HepG2 (cell line): ENCODE results near the gene INAFM1. TPM values are rescaled to one million over a fixed set of nuclear protein-coding genes. Genes with fewer than 3 reads are reported as not detected.

Source experiments
- ATAC-seq: fragments of 200-7000 bp; cut with Tn5 transposase; 3 replicates; pipeline ENCODE4 v1.9.1; 2020; ENCODE audit warnings: mild to moderate bottlenecking, moderate library complexity
- BruUV-seq: library from RNA; stranded (reverse); fragments of 400-500 nt; replicated peaks from 2 replicates; lab custom pipeline; 2021; lab: Mats Ljungman, UMichigan
- CTCF ChIA-PET: fragments of 300-600 bp; formaldehyde crosslinking; extraction: SDS; loops from one replicate; lab custom pipeline; 2021; ENCODE audit warnings: low total read pairs, inconsistent platforms, low intra/inter-chr PET ratio; lab: Yijun Ruan, JAX
- POLR2A ChIA-PET: fragments of 350-600 bp; sonication (Branson Sonifier 250); formaldehyde crosslinking; loops from one replicate; lab custom pipeline; 2020; ENCODE audit warnings: antibody characterized with exemption, inconsistent platforms; lab: Yijun Ruan, JAX
- DNase-seq: peaks from one replicate; pipeline ENCODE4 v3.0.0-alpha.2; 2015; ENCODE audit warnings: low spot score
- FAIRE-seq: peaks from 3 replicates; lab custom pipeline; 2011; peaks lifted over from hg19 to GRCh38; lab: Jason Lieb, UNC
- H2AFZ ChIP-seq: one replicate; pipeline ENCODE4 v1.6.1; 2011; ENCODE audit warnings: low read length, inconsistent platforms
- H3K27ac ChIP-seq: fragments of 300-600 bp; 3 replicates; pipeline ENCODE4 v1.8.0; 2011; ENCODE audit warnings: mixed run types, mild to moderate bottlenecking, mixed read lengths, low read length, inconsistent platforms; ENCODE audit not compliant: insufficient read depth; ENCODE audit errors: extremely low read length
- H3K27me3 ChIP-seq, 2 experiments: fragments of 200-600 bp in 1 of 2; 2 replicates in 1 of 2; 3 replicates in 1 of 2; pipeline versions ENCODE4 v1.6.0 to v1.8.0; 2011; ENCODE audit warnings: low read length in 2 of 2, mild to moderate bottlenecking in 2 of 2, moderate library complexity in 2 of 2, inconsistent platforms in 1 of 2; ENCODE audit not compliant: insufficient read depth in 2 of 2, control insufficient read depth in 1 of 2
- H3K36me3 ChIP-seq, 2 experiments: fragments of 200-600 bp in 1 of 2; replicated peaks in 1 of 2; 2 replicates in 1 of 2; 3 replicates in 1 of 2; pipeline versions ENCODE4 v1.5.1 to v1.8.0; 2011; ENCODE audit warnings: low read length in 2 of 2, inconsistent platforms in 1 of 2; ENCODE audit not compliant: insufficient read depth in 2 of 2, control insufficient read depth in 1 of 2
- H3K4me1 ChIP-seq: 2 replicates; pipeline ENCODE4 v1.5.1; 2012; ENCODE audit warnings: low read length, inconsistent platforms; ENCODE audit not compliant: insufficient read depth
- H3K4me2 ChIP-seq: 2 replicates; pipeline ENCODE4 v1.6.0; 2011; ENCODE audit warnings: low read depth, low read length, inconsistent platforms
- H3K4me3 ChIP-seq, 3 experiments: fragments of 200-600 bp in 1 of 3; sonication (generic), shearing (Covaris generic) in 1 of 3; replicated peaks in 1 of 3; 2 replicates each; pipeline ENCODE4 v1.5.1; 2011 to 2016; ENCODE audit warnings: low read length in 3 of 3, inconsistent platforms in 2 of 3, low read depth in 2 of 3, mild to moderate bottlenecking in 2 of 3, control low read depth in 1 of 3, mixed read lengths in 1 of 3; ENCODE audit not compliant: insufficient read depth in 1 of 3
- H3K79me2 ChIP-seq: one replicate; pipeline ENCODE4 v1.6.1; 2011; ENCODE audit warnings: low read length, inconsistent platforms; ENCODE audit not compliant: insufficient read depth
- H3K9ac ChIP-seq: 2 replicates; pipeline ENCODE4 v1.6.0; 2011; ENCODE audit warnings: mild to moderate bottlenecking, low read depth, low read length, inconsistent platforms; ENCODE audit not compliant: insufficient read depth
- H3K9me3 ChIP-seq: 2 replicates; pipeline ENCODE4 v1.5.1; 2012; ENCODE audit warnings: mild to moderate bottlenecking, low read length
- H4K20me1 ChIP-seq: 2 replicates; pipeline ENCODE4 v1.6.0; 2011; ENCODE audit warnings: inconsistent platforms, mild to moderate bottlenecking, low read length, moderate library complexity; ENCODE audit not compliant: insufficient read depth
- ARID4A ChIP-seq: sonication (generic); formaldehyde crosslinking; IDR thresholded peaks from 2 replicates; pipeline ENCODE4 v1.5.0; 2020; ENCODE audit warnings: mild to moderate bottlenecking, missing genetic modification reagents, borderline replicate concordance
- ARNT2 ChIP-seq: sonication (generic); formaldehyde crosslinking; IDR thresholded peaks from 2 replicates; pipeline ENCODE4 v1.8.0; 2022; ENCODE audit warnings: mild to moderate bottlenecking, low read depth, missing genetic modification reagents, moderate library complexity
- HMG20A ChIP-seq: IDR thresholded peaks from 2 replicates; pipeline ENCODE4 v1.6.1; 2016; ENCODE audit warnings: borderline replicate concordance
- MXI1 ChIP-seq: IDR thresholded peaks from 3 replicates; pipeline ENCODE4 v1.6.1; 2012; ENCODE audit warnings: low read depth, low read length, inconsistent platforms, borderline replicate concordance
- ZFYVE20 ChIP-seq: sonication (generic); formaldehyde crosslinking; IDR thresholded peaks from 2 replicates; pipeline ENCODE4 v1.8.0; 2023; ENCODE audit warnings: low read depth, mild to moderate bottlenecking, moderate library complexity, missing genetic modification reagents, borderline replicate concordance
- ZNF773 ChIP-seq: sonication (generic); formaldehyde crosslinking; IDR thresholded peaks from 2 replicates; pipeline ENCODE4 v1.4.0; 2020; ENCODE audit warnings: missing genetic modification reagents, borderline replicate concordance
- whole genome bisulfite sequencing: methylation state at CpG from one replicate; pipeline ENCODE4 v1.1.6; 2017; ENCODE audit warnings: low lambda C conversion rate; 5-methylcytosine and 5-hydroxymethylcytosine counted together
- in situ Hi-C: cut with HindIII; loops from 2 replicates; pipeline ENCODE4 v1.10.0; 2017; ENCODE audit warnings: low pct_unique_long_range_greater_than_20kb; ENCODE audit not compliant: extremely low pct_ligation_motif_present
- intact Hi-C: fragments of 100-400 bp; cut with micrococcal nuclease; formaldehyde crosslinking; loops from one replicate; pipeline ENCODE4 v1.10.0; 2022; ENCODE audit not compliant: unreplicated experiment
- polyA plus RNA-seq, 8 experiments: library from polyadenylated mRNA; depleted of rRNA in 3 of 8; stranded (reverse) in 7 of 8; unstranded in 1 of 8; fragments of >200 nt; fragmentation: Illumina TruSeq in 4 of 8; extraction: Trizol in 4 of 8; gene quantifications; 2 replicates each; pipeline versions ENCODE4 v1.2.1 to v1.2.3, GENCODE V29; 2011 to 2016; ENCODE audit warnings: low read depth in 4 of 8, missing spikeins in 1 of 8, mixed read lengths in 1 of 8; ENCODE audit not compliant: insufficient read depth in 1 of 8
- total RNA-seq, 5 experiments: library from RNA; depleted of rRNA; stranded (reverse); fragments of >200 nt; fragmentation: Illumina TruSeq; extraction: Trizol; gene quantifications; 2 replicates each; pipeline ENCODE4 v1.2.3, GENCODE V29; 2016; ENCODE audit warnings: low read depth in 1 of 5
- TF ChIP-seq, protein P1 (sequence below): IDR thresholded peaks from 2 replicates; pipeline ENCODE4 v1.6.1; 2016; ENCODE audit warnings: mild to moderate bottlenecking, missing biosample characterization, missing genetic modification reagents
- TF ChIP-seq, protein P2 (sequence below): sonication (generic); formaldehyde crosslinking; IDR thresholded peaks from 2 replicates; pipeline ENCODE4 v1.5.0; 2020; ENCODE audit warnings: mild to moderate bottlenecking, missing genetic modification reagents
- TF ChIP-seq, protein P3 (sequence below): sonication (generic); formaldehyde crosslinking; IDR thresholded peaks from 2 replicates; pipeline ENCODE4 v1.4.0; 2020; ENCODE audit warnings: missing genetic modification reagents, mild to moderate bottlenecking, borderline replicate concordance
- TF ChIP-seq, protein P4 (sequence below): sonication (generic); formaldehyde crosslinking; IDR thresholded peaks from 2 replicates; pipeline ENCODE4 v1.4.0; 2020; ENCODE audit warnings: mild to moderate bottlenecking, missing genetic modification reagents

Gene INAFM1
- total and polyA plus RNA-seq, 2 of the 13 experiments (the other 11 are each of a cell fraction or from before 2014, with no cell fraction given): 0.88 to 1.9 TPM

DNA sequence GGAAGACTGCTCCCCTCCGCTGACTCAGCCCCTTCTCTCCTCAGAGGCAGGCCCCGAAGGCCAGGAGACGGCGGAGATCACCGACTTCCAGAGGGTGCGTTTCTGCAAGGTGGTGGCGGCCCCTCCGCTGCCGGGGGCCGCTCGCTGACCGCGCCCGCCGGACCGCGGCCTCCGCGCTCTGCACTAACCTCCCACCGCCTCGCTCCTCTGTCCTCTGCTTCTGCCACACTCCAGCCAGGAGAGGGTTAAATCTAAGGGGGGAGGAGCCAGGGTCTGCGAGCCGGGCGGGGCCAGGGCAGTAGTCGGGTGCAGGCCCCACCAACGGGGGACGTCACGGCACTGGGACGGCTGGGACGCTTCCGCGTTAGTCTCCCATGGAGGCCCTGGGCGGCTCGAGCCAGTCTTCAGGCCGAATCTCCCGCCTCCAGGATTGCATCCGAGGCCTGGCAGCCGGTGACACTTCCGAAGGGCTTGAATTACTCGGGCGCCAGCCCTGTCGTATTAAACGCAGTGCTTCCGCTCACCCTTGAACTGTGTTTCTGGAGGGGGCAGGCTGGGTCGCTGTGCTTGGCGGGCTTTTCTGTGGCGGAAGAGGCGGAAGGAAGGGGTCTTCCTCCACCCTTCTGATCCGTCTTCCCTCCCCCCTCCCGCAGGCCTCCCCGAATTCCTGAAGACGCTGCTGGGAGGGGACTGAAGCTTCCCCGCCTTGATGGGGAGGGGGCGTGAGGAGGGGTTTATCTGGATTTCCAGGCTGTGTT lies 1.2 kb upstream of the INAFM1 start:
- in situ Hi-C loops: no loop called here
- Histone ChIP-seq H3K9me3 (no peaks in the 10 kb centered on the region), H3K79me2 (no peaks in the 10 kb centered on the region), H3K27ac (peak overlapping the region; percentile 98), H3K4me3 (peak overlapping the region; percentile 73 to 85 (median 75)), H4K20me1 (peaks cover 3% of the 10 kb centered on the region; the same call in 1 of the 2 replicates), H2AFZ (no peak overlapping the region), H3K4me1 (peaks cover 24% of the 10 kb centered on the region), H3K36me3 (peaks cover 5 to 10% of the 10 kb centered on the region in 2 experiments; a peak in 3 of 5 replicates), H3K4me2 (peak overlapping the region; percentile 96), H3K9ac (peak overlapping the region; percentile 84), H3K27me3 (no peaks in the 10 kb centered on the region)
- FAIRE-seq (peak; percentile 12), ATAC-seq (peak; percentile 89), DNase-seq (peak; percentile 84)
- BruUV-seq: TSS peak; percentile 79
- ChIA-PET POLR2A (interaction anchor here (0.6 to 2.3 kb wide), 10 partner anchors 8 to 160 kb away, joined by 3 to 57 read pairs (median 4); partner anchors contain the start of genes CCDC9 and ZC3H4), CTCF (no interaction called here)
- WGBS: 0% methylated on average over 11 of the region's 54 CpGs
- intact Hi-C loops: loop anchor here (1.0 kb wide), 1 partner anchor 16 kb away; no protein-coding TSS in a partner anchor
- TF ChIP-seq ZFYVE20 (CRISPR knock-in tag): no peak
- TF ChIP-seq HMG20A (CRISPR knock-in tag): no peak
- TF ChIP-seq, protein P1, sequence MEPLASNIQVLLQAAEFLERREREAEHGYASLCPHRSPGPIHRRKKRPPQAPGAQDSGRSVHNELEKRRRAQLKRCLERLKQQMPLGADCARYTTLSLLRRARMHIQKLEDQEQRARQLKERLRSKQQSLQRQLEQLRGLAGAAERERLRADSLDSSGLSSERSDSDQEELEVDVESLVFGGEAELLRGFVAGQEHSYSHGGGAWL (CRISPR knock-in tag): peak; percentile 49; the same call in 1 of the 2 replicates
- TF ChIP-seq ZNF773 (CRISPR knock-in tag): no peak
- TF ChIP-seq ARNT2 (CRISPR knock-in tag): peak; percentile 63; the same call in 1 of the 2 replicates
- TF ChIP-seq ARID4A (CRISPR knock-in tag): peak; percentile 85; the same call in 1 of the 2 replicates
- TF ChIP-seq MXI1: peak; percentile 76; the same call in 1 of the 3 replicates
- TF ChIP-seq, protein P2, sequence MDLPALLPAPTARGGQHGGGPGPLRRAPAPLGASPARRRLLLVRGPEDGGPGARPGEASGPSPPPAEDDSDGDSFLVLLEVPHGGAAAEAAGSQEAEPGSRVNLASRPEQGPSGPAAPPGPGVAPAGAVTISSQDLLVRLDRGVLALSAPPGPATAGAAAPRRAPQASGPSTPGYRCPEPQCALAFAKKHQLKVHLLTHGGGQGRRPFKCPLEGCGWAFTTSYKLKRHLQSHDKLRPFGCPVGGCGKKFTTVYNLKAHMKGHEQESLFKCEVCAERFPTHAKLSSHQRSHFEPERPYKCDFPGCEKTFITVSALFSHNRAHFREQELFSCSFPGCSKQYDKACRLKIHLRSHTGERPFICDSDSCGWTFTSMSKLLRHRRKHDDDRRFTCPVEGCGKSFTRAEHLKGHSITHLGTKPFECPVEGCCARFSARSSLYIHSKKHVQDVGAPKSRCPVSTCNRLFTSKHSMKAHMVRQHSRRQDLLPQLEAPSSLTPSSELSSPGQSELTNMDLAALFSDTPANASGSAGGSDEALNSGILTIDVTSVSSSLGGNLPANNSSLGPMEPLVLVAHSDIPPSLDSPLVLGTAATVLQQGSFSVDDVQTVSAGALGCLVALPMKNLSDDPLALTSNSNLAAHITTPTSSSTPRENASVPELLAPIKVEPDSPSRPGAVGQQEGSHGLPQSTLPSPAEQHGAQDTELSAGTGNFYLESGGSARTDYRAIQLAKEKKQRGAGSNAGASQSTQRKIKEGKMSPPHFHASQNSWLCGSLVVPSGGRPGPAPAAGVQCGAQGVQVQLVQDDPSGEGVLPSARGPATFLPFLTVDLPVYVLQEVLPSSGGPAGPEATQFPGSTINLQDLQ (CRISPR knock-in tag): no peak
- TF ChIP-seq, protein P3, sequence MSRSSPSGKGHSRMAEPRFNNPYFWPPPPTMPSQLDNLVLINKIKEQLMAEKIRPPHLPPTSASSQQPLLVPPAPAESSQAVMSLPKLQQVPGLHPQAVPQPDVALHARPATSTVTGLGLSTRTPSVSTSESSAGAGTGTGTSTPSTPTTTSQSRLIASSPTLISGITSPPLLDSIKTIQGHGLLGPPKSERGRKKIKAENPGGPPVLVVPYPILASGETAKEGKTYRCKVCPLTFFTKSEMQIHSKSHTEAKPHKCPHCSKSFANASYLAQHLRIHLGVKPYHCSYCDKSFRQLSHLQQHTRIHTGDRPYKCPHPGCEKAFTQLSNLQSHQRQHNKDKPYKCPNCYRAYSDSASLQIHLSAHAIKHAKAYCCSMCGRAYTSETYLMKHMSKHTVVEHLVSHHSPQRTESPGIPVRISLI (CRISPR knock-in tag): 0 out of 2 replicates have a peak, but pooled peaks have one; percentile 10
- TF ChIP-seq, protein P4, sequence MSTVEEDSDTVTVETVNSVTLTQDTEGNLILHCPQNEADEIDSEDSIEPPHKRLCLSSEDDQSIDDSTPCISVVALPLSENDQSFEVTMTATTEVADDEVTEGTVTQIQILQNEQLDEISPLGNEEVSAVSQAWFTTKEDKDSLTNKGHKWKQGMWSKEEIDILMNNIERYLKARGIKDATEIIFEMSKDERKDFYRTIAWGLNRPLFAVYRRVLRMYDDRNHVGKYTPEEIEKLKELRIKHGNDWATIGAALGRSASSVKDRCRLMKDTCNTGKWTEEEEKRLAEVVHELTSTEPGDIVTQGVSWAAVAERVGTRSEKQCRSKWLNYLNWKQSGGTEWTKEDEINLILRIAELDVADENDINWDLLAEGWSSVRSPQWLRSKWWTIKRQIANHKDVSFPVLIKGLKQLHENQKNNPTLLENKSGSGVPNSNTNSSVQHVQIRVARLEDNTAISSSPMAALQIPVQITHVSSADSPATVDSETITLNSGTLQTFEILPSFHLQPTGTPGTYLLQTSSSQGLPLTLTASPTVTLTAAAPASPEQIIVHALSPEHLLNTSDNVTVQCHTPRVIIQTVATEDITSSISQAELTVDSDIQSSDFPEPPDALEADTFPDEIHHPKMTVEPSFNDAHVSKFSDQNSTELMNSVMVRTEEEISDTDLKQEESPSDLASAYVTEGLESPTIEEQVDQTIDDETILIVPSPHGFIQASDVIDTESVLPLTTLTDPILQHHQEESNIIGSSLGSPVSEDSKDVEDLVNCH (CRISPR knock-in tag): no peak
